Measurements from ENCODE around the gene PPP1R15A. TPM values are rescaled to one million over a fixed set of nuclear protein-coding genes. Genes with fewer than 3 reads are reported as not detected.
"Not testable (repeated sequence)": the region's sequence is repeated elsewhere in the genome, so short reads cannot be mapped to it uniquely, and the experiment has no call there.

Gene PPP1R15A
- polyA plus RNA-seq, 1 donor from 2014 or later = 558 TPM

GRCh38 chr19:48870048-48870447, 2.2 kb upstream of the PPP1R15A start:
- Mint-ChIP-seq H3K4me3 (peak overlapping the region in 2 of 4 donors; percentile 16 to 50), H3K36me3 (peaks cover 9% of the 10 kb centered on the region), H3K9me3 (peaks cover 0 to 3% (median 0%) of the 10 kb centered on the region in 3 donors), H3K27ac (no peak overlapping the region), H3K27me3 (peaks cover 11% of the 10 kb centered on the region), H3K4me1 (peaks cover 16 to 24% (median 19%) of the 10 kb centered on the region in 3 donors)

DNA sequence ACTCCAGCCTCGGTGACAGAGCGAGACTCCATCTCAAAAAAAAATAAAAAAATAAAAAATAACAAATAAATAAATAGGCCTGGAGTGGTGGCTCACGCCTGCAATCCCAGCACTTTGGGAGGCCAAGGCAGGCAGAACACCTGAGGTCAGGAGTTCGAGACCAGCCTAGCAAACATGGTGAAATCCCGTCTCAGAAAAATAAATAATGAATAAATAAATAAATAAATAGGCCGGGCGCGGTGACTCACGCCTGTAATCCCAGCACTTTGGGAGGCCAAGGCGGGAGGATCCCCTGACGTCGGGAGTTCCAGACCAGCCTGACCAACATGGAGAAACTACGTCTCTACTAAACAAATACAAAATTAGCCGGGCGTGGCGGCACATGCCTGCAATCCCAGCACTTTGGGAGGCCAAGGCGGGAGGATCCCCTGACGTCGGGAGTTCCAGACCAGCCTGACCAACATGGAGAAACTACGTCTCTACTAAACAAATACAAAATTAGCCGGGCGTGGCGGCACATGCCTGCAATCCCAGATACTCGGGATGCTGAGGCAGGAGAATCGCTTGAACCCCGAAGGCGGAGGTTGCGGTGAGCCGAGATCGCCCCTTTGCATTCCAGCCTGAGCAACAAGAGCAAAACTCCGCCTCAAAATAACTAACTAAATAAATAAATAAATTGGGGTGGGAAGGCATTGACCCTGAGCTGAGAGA, 595 bp upstream of the PPP1R15A start:
- Mint-ChIP-seq H3K4me3 (peak overlapping the region; percentile 95 to 100 (median 100)), H3K4me1 (peaks cover 26 to 36% (median 30%) of the 10 kb centered on the region in 3 donors), H3K27ac (peak overlapping the region; percentile 96 to 100 (median 100)), H3K36me3 (peaks cover 13% of the 10 kb centered on the region)
- H3K27me3 Mint-ChIP-seq, H3K9me3 Mint-ChIP-seq: not testable (repeated sequence)

DNA sequence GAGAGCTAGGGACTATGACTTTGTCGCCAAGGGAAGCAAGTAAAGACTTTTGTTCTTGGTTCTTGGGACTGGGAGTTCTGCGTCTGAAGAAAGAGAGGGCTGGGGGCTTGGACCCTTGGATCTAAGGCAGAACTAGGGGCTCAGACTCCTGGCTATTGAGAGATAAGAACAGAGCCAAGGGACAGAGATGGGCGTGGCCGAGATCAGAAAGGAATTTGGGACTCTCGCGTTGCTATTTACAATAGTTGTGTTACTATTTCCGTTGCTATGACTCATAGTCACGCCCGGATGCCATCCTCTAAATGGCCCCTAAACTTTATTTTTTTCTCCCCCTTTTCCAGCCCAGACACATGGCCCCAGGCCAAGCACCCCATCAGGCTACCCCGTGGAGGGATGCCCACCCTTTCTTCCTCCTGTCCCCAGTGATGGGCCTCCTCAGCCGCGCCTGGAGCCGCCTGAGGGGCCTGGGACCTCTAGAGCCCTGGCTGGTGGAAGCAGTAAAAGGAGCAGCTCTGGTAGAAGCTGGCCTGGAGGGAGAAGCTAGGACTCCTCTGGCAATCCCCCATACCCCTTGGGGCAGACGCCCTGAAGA, 759 bp downstream of the PPP1R15A start:
- peak overlapping the region; percentile 95 to 100 (median 100) for H3K4me3 Mint-ChIP-seq
- H3K36me3 Mint-ChIP-seq = peaks cover 13% of the 10 kb centered on the region
- no peaks in the 10 kb centered on the region for H3K27me3 Mint-ChIP-seq
- peaks cover 0 to 3% (median 0%) of the 10 kb centered on the region in 3 donors for H3K9me3 Mint-ChIP-seq
- peak overlapping the region; percentile 96 to 100 (median 100) for H3K27ac Mint-ChIP-seq
- peaks cover 33 to 35% (median 34%) of the 10 kb centered on the region in 3 donors for H3K4me1 Mint-ChIP-seq

- Mint-ChIP-seq H3K27me3 (no peaks in the 10 kb centered on the region), H3K9me3 (peaks cover 0 to 3% (median 0%) of the 10 kb centered on the region in 3 donors), H3K4me3 (peak overlapping the region; percentile 95 to 100 (median 100)), H3K27ac (peak overlapping the region; percentile 96 to 100 (median 100)), H3K4me1 (peaks cover 32 to 42% (median 36%) of the 10 kb centered on the region in 3 donors), H3K36me3 (peaks cover 16% of the 10 kb centered on the region)
These were observed 1.5 kb downstream of the PPP1R15A start for GRCh38 chr19:48873476-48874302.

GRCh38 chr19:48874303-48875135, 2.3 kb downstream of the PPP1R15A start:
- peak overlapping the region; percentile 96 to 100 (median 100) for H3K27ac Mint-ChIP-seq
- peaks cover 16% of the 10 kb centered on the region for H3K36me3 Mint-ChIP-seq
- peaks cover 32 to 43% (median 37%) of the 10 kb centered on the region in 3 donors for H3K4me1 Mint-ChIP-seq
- H3K27me3 Mint-ChIP-seq = no peaks in the 10 kb centered on the region
- peak overlapping the region; percentile 95 to 100 (median 100) for H3K4me3 Mint-ChIP-seq
- peaks cover 0 to 3% (median 0%) of the 10 kb centered on the region in 3 donors for H3K9me3 Mint-ChIP-seq

GRCh38 chr19:48876043-48876981, 4.1 kb downstream of the PPP1R15A start:
- Mint-ChIP-seq H3K4me3 (peak overlapping the region; percentile 95 to 100 (median 100)), H3K4me1 (peaks cover 37 to 47% (median 40%) of the 10 kb centered on the region in 3 donors), H3K27ac (peak overlapping the region; percentile 96 to 100 (median 100)), H3K36me3 (peaks cover 18% of the 10 kb centered on the region)
- H3K9me3 Mint-ChIP-seq, H3K27me3 Mint-ChIP-seq: not testable (repeated sequence)

DNA sequence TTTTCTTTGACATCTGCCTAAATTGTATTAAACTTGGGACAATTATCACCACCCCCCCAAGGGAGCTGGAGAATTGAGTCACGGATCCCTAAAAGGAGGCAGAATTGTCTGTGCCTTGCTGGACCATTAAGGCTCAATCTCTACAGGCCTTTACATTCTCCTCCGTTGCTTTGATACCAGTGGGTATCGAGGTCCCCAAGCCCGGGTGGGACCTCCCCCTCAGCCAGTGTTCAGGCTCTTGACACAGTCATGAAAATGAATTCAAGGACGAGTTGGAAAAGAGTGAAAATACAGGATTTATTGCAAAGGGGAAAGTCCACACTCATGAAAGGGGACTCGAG, 5.6 kb downstream of the PPP1R15A start:
- peak overlapping the region; percentile 89 to 100 (median 96) for H3K27ac Mint-ChIP-seq
- peak overlapping the region in 1 of 4 donors; percentile 68 for H3K4me3 Mint-ChIP-seq
- peaks cover 36 to 52% (median 38%) of the 10 kb centered on the region in 3 donors for H3K4me1 Mint-ChIP-seq
- H3K36me3 Mint-ChIP-seq = peaks cover 18% of the 10 kb centered on the region
- no peaks in the 10 kb centered on the region for H3K9me3 Mint-ChIP-seq
- no peaks in the 10 kb centered on the region for H3K27me3 Mint-ChIP-seq

DNA sequence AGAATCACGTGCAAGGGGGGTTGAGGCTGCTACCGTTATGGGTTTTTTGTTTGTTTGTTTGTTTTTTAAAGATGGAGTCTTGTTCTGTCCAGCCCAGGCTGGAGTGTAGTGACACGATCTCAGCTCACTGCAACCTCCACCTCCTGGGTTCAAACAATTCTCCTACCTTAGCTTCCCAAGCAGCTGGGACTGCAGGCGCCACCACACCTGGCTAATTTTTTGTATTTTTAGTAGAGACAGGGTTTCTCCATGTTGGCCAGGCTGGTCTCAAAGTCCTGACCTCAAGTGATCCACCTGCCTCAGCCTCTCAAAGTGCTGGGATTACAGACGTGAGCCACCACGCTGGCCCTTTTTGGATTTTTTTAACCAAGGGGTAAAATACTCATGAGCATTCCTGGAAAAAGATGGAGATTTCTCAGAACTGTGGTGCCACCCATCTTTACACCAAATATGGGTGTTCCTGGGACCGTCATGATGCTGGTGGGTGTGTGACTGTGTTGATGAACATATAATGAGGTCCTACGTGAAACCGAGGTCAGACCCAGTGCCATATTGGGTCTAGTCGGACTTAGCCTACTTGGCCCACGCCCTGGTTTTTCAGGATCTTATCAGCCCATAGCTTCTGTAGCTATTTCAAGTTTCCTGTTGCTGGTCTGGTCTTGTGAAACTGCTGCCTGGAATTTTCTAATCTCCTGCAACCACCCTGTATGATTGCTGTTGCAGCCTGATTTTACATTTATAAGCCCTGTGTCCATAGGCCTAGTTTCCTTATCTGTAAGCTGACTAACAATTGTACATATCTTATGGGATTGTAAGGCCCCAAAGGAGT, 6.2 kb downstream of the PPP1R15A start:
- H3K36me3 Mint-ChIP-seq = peaks cover 18% of the 10 kb centered on the region
- no peaks in the 10 kb centered on the region for H3K27me3 Mint-ChIP-seq
- peak overlapping the region; percentile 39 to 96 (median 89) for H3K27ac Mint-ChIP-seq
- no peaks in the 10 kb centered on the region for H3K9me3 Mint-ChIP-seq
- H3K4me3 Mint-ChIP-seq = peak overlapping the region in 2 of 4 donors; percentile 51 to 68
- peaks cover 34 to 48% (median 36%) of the 10 kb centered on the region in 3 donors for H3K4me1 Mint-ChIP-seq

DNA sequence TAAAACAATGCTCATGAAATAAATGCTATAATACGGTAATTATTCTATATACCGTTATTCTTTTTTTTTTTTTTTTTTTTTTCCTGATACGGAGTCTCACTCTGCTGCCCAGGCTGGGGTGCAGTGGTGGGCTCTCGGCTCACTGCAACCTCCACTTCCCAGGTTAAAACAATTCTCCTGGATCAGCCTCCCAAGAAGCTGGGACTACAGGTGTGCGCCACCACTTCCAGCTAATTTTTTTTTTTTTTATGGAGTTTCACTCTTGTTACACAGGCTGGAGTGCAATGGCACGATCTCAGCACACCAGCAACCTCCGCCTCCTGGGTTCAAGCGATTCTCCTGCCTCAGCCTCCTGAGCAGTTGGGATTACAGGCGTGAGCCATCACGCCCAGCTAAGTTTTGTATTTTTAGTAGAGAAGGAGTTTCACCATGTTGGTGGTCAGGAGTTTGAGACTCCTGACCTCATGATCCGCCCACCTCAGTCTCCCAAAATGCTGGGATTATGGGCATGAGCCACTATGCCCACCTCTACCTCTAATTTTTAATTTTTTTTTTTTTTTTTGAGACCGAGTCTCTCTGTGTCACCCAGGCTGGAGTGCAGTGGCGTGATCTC, 6.9 kb downstream of the PPP1R15A start:
- H3K4me3 Mint-ChIP-seq = peak overlapping the region in 1 of 4 donors; percentile 68
- peaks cover 17% of the 10 kb centered on the region for H3K36me3 Mint-ChIP-seq
- peak overlapping the region in 1 of 3 donors; percentile 96 for H3K27ac Mint-ChIP-seq
- no peaks in the 10 kb centered on the region for H3K27me3 Mint-ChIP-seq
- H3K9me3 Mint-ChIP-seq = no peaks in the 10 kb centered on the region
- H3K4me1 Mint-ChIP-seq = peaks cover 27 to 42% (median 29%) of the 10 kb centered on the region in 3 donors

- peak overlapping the region in 1 of 4 donors; percentile 68 for H3K4me3 Mint-ChIP-seq
- not testable (repeated sequence) for H3K27me3 Mint-ChIP-seq, H3K9me3 Mint-ChIP-seq
- peak overlapping the region; percentile 67 to 96 (median 83) for H3K27ac Mint-ChIP-seq
- peaks cover 12% of the 10 kb centered on the region for H3K36me3 Mint-ChIP-seq
- H3K4me1 Mint-ChIP-seq = peaks cover 21 to 38% (median 28%) of the 10 kb centered on the region in 3 donors
These were observed 7.5 kb downstream of the PPP1R15A start for GRCh38 chr19:48879696-48880095.

GRCh38 chr19:48881741-48882657, 9.8 kb downstream of the PPP1R15A start:
- Mint-ChIP-seq H3K36me3 (peaks cover 7% of the 10 kb centered on the region), H3K27me3 (no peaks in the 10 kb centered on the region), H3K9me3 (no peaks in the 10 kb centered on the region), H3K27ac (peak overlapping the region in 2 of 3 donors; percentile 46 to 96), H3K4me1 (peaks cover 14 to 29% (median 25%) of the 10 kb centered on the region in 3 donors), H3K4me3 (peak overlapping the region in 1 of 4 donors; percentile 74)

Data from IgD-negative memory B cell (primary cell).